PC-9 (cell line): ENCODE data around the gene FCRLB. TPM values are rescaled to one million over a fixed set of nuclear protein-coding genes. Genes with fewer than 3 reads are reported as not detected.

ENCODE experiments used
- BruUV-seq: library from RNA; stranded (reverse); fragments of 400-500 nt; replicated peaks from 2 replicates; lab custom pipeline; 2021; lab: Mats Ljungman, UMichigan
- CTCF ChIA-PET: fragments of 300-600 bp; sonication (Branson Sonifier 250); formaldehyde crosslinking; loops from one replicate; lab custom pipeline; 2022; ENCODE audit warnings: antibody characterized with exemption; lab: Charles Lee
- POLR2A ChIA-PET: fragments of 300-600 bp; sonication (Branson Sonifier 250); formaldehyde crosslinking; loops from one replicate; lab custom pipeline; 2022; ENCODE audit warnings: antibody characterized with exemption; ENCODE audit not compliant: unreplicated experiment; lab: Charles Lee
- DNase-seq, 2 experiments: peaks; one replicate each; pipeline versions ENCODE4 v3.0.0 to v3.0.0-alpha.2; 2015 to 2022; ENCODE audit warnings: mixed read lengths in 1 of 2
- H2AFZ ChIP-seq: fragments of 200-600 bp; sonication (generic); 2 replicates; pipeline ENCODE4 v1.8.1; 2017; ENCODE audit warnings: antibody characterized with exemption
- H3F3A ChIP-seq: fragments of 200-600 bp; sonication (generic); 2 replicates; pipeline ENCODE4 v1.8.1; 2017; ENCODE audit warnings: antibody characterized with exemption, mild to moderate bottlenecking, low read depth; ENCODE audit not compliant: insufficient read depth
- H3K27ac ChIP-seq: fragments of 200-600 bp; sonication (generic); 2 replicates; pipeline ENCODE4 v1.6.1; 2016; ENCODE audit warnings: mixed run types
- H3K27me3 ChIP-seq: fragments of 200-600 bp; sonication (generic); 2 replicates; pipeline ENCODE4 v1.6.1; 2016; ENCODE audit warnings: low read depth, mixed run types; ENCODE audit not compliant: insufficient read depth
- H3K36me3 ChIP-seq: fragments of 200-600 bp; sonication (generic); 2 replicates; pipeline ENCODE4 v1.6.1; 2016; ENCODE audit warnings: low read depth, mixed run types
- H3K4me1 ChIP-seq: fragments of 200-600 bp; sonication (generic); replicated peaks from 2 replicates; pipeline ENCODE4 v1.6.1; 2016; ENCODE audit warnings: mixed run types; ENCODE audit not compliant: insufficient read depth
- H3K4me2 ChIP-seq: fragments of 200-600 bp; sonication (generic); 2 replicates; pipeline ENCODE4 v1.6.1; 2017; ENCODE audit warnings: mixed run types
- H3K4me3 ChIP-seq: fragments of 200-600 bp; sonication (generic); 2 replicates; pipeline ENCODE4 v1.6.1; 2016; ENCODE audit warnings: mixed run types
- H3K79me2 ChIP-seq: fragments of 200-600 bp; sonication (generic); 2 replicates; pipeline ENCODE4 v1.6.1; 2017; ENCODE audit warnings: low read depth, mixed run types
- H3K9me2 ChIP-seq: fragments of 200-600 bp; sonication (generic); 2 replicates; pipeline ENCODE4 v1.8.1; 2017; ENCODE audit warnings: mild to moderate bottlenecking; ENCODE audit not compliant: insufficient read depth
- H3K9me3 ChIP-seq: fragments of 200-600 bp; sonication (generic); 2 replicates; pipeline ENCODE4 v1.8.1; 2016; ENCODE audit warnings: low read depth; ENCODE audit not compliant: insufficient read depth
- H4K20me1 ChIP-seq: fragments of 200-600 bp; sonication (generic); 2 replicates; pipeline ENCODE4 v1.8.1; 2017; ENCODE audit not compliant: insufficient read depth
- EZH2 ChIP-seq: fragments of 200-600 bp; sonication (generic); IDR thresholded peaks from 2 replicates; pipeline ENCODE4 v1.8.0; 2017; ENCODE audit warnings: antibody characterized with exemption, low read depth
- intact Hi-C: fragments of 100-400 bp; cut with micrococcal nuclease; formaldehyde crosslinking; loops from one replicate; pipeline ENCODE4 v1.10.0; 2022; ENCODE audit not compliant: unreplicated experiment
- total RNA-seq: library from RNA; stranded (reverse); gene quantifications from 2 replicates; pipeline ENCODE4 v1.2.3, GENCODE V29; 2021
- TF ChIP-seq, protein P1 (sequence below): fragments of 200-600 bp; sonication (generic); conservative IDR thresholded peaks from 2 replicates; pipeline ENCODE4 v1.6.1; 2017; ENCODE audit warnings: mixed run types, antibody characterized with exemption, mild to moderate bottlenecking, moderate library complexity

FCRLB gene
- total RNA-seq, 1 experiment from 2014 or later, result 1.0 TPM

DNA sequence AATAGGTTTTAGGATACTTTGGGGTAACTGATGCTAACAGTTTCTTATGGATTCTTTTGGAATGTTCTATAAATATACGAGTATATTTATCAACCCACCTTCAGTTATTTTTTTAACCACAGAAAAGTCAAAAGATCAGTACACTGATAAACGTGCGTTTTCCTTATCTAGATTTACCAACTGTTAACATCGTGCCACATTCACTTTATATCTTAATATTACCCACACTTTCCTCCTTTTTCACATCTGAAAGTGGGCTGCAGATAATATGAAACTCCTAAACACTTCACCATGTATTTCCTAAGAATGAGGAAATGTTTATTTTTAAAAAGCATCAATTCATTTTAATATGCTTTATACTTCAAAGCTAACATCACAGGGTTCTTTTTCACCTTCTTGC lies 52.4 kb downstream of the FCRLB start:
- no peak overlapping the region for H3K4me3 ChIP-seq
- intact Hi-C loops, result no loop called here
- H3K9me2 ChIP-seq, result no peaks in the 10 kb centered on the region
- no peaks in the 10 kb centered on the region for H3K4me1 ChIP-seq
- H2AFZ ChIP-seq, result no peak overlapping the region
- H3K27ac ChIP-seq, result no peak overlapping the region
- TF ChIP-seq, protein P1, sequence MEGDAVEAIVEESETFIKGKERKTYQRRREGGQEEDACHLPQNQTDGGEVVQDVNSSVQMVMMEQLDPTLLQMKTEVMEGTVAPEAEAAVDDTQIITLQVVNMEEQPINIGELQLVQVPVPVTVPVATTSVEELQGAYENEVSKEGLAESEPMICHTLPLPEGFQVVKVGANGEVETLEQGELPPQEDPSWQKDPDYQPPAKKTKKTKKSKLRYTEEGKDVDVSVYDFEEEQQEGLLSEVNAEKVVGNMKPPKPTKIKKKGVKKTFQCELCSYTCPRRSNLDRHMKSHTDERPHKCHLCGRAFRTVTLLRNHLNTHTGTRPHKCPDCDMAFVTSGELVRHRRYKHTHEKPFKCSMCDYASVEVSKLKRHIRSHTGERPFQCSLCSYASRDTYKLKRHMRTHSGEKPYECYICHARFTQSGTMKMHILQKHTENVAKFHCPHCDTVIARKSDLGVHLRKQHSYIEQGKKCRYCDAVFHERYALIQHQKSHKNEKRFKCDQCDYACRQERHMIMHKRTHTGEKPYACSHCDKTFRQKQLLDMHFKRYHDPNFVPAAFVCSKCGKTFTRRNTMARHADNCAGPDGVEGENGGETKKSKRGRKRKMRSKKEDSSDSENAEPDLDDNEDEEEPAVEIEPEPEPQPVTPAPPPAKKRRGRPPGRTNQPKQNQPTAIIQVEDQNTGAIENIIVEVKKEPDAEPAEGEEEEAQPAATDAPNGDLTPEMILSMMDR, result no peak
- no peak for TF ChIP-seq EZH2
- no peaks in the 10 kb centered on the region for H3F3A ChIP-seq
- H3K27me3 ChIP-seq, result no peaks in the 10 kb centered on the region
- DNase-seq, result no peak
- H3K79me2 ChIP-seq, result peaks cover 70% of the 10 kb centered on the region
- ChIA-PET POLR2A (no interaction called here), CTCF (no interaction called here)
- H3K4me2 ChIP-seq, result no peak overlapping the region
- H3K9me3 ChIP-seq, result no peaks in the 10 kb centered on the region
- H3K36me3 ChIP-seq, result no peaks in the 10 kb centered on the region
- peaks cover 49% of the 10 kb centered on the region for H4K20me1 ChIP-seq
- BruUV-seq, result no TSS peak

DNA sequence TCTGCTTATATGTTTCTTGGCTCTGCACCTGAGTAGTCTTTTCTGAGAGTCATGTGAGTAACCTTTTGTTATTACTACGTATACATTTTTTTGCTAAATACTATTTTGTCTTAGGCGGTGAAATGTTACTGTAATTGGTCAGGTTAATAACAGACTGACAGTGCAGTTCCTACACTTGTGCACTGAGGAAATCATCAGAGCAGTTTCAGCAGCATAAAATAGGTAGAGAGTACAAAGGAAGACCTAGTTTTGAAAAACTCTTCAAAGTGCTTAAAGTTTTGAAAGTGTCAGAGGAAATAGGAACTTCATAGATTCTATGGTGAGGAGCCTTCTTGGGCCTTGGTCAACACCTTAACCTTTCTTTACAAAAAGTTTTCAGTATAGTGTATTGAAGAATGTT lies 55.9 kb downstream of the FCRLB start:
- Histone ChIP-seq H3K79me2 (peaks cover 41% of the 10 kb centered on the region), H3K4me1 (no peaks in the 10 kb centered on the region), H3F3A (no peaks in the 10 kb centered on the region), H3K27me3 (no peaks in the 10 kb centered on the region), H4K20me1 (peaks cover 47% of the 10 kb centered on the region), H2AFZ (no peak overlapping the region), H3K9me2 (no peaks in the 10 kb centered on the region), H3K4me3 (no peak overlapping the region), H3K4me2 (no peak overlapping the region), H3K9me3 (no peaks in the 10 kb centered on the region), H3K36me3 (no peaks in the 10 kb centered on the region), H3K27ac (no peak overlapping the region)
- no TSS peak for BruUV-seq
- TF ChIP-seq, protein P1, result no peak
- TF ChIP-seq EZH2, result no peak
- intact Hi-C loops, result no loop called here
- POLR2A ChIA-PET, result no interaction called here
- CTCF ChIA-PET, result interaction anchor here (0.5 kb wide), 1 partner anchor 800 kb away, joined by 7 read pairs; no protein-coding TSS in a partner anchor
- no peak for DNase-seq

Other genes with a start within 250 kb of the FCRLB start
- gene FCGR2A, start 216.1 kb upstream of the FCRLB start, total RNA-seq, result 0.57 TPM in 1 of 2 replicates, not detected in the other
- 0.28 and 0.30 TPM in 2 replicates for gene HSPA6, start 197.0 kb upstream of the FCRLB start, total RNA-seq
- not detected in 2 replicates for gene FCGR3A, start 171.7 kb upstream of the FCRLB start, total RNA-seq
- gene FCGR3B, start 90.4 kb upstream of the FCRLB start, total RNA-seq, result not detected in 2 replicates
- gene FCGR2B, start 58.4 kb upstream of the FCRLB start, total RNA-seq, result not detected in 2 replicates
- 0.20 TPM in 1 of 2 replicates, not detected in the other for gene FCRLA, start 14.3 kb upstream of the FCRLB start, total RNA-seq
- 21.0 and 23.6 TPM in 2 replicates for gene DUSP12, start 28.2 kb downstream of the FCRLB start, total RNA-seq
- 14.6 and 19.5 TPM in 2 replicates for gene ATF6, start 44.8 kb downstream of the FCRLB start, total RNA-seq